Measurements from ENCODE around the gene TPD52L1.

TPD52L1 gene

DNA sequence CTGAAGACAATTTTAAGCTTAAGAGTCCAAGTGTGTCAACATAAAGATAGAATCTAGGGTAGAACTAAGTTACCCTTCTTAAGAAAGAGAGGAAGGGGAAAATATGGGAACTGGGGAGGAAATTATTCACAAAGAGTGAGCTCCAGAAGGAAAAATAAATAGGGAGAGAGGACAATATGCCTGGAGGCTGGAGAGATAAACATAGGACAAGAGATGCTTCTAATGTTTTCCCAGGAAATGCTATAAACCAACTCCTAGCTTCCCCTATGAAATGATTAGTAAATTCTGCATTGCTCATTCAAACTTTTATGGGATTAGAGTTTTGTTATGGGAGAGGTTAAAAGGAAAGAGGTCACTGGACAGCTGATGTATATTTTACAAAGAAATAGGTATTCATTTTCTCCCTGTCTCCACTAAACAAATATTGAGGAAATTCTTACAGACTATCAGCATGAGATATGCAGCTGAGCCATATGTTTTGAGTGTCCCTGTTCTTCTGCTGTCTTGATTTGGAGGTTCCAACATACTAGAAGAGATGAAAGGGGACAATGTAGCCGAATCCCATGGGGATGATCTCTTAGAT is 22.0 kb downstream of the TPD52L1 start:
- DNase-seq (ENCODE audit: low spot score), result no peak

DNA sequence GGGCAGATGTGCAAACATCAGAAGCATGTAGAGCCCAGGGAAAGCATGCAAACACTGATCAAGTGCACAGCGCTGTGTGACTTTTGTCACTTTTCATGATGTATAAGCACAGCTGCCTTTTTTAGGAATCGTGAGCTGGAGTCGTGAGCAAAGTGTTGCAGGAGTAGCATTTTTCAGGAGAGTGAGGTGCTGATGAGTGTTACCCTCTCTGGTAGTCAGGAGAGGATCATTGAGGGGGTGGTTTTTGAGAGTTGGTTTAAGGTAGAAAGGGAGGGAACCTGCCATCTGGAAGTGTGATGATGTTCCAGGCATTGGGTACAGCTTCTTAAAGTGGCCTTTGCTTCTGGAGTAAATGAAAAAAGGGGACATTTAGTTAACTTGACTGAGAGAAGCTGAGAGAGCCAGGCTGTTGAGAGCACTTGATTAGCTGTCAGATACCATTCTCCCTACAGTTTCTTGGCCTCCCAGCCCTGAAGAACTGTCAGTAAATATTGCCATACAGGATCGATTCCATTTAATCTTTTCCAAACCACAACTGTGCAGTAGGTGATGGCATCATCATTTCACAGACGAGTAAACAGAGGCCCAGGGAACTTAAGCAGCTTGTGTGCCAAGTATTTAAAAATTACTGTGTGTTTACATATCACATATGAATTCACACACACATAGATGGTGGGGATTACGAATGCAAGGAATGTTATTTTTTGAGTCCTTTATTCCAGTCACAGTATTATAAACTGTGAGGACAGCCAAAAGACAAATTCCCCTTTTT is 28.9 kb downstream of the TPD52L1 start:
- no peak for DNase-seq (ENCODE audit: low spot score)

DNA sequence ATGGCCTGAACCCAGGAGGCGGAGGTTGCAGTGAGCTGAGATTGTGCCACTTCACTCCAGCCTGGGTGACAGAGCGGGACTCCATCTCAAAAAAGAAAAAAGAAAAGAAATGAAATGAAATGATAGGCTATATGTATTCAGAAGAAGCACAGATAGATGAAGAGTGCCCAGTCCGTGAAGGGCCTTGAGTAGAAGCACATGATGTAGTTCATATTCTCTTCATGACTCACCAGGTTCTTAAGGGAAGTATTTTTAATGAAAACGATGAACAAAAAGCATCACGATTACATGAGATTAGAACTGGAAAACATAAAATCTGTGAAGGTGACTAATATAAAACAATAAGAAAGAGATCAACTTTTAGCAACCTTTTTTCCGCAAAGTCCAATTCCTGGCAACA is 29.8 kb downstream of the TPD52L1 start:
- DNase-seq (ENCODE audit: low spot score), result no peak

DNA sequence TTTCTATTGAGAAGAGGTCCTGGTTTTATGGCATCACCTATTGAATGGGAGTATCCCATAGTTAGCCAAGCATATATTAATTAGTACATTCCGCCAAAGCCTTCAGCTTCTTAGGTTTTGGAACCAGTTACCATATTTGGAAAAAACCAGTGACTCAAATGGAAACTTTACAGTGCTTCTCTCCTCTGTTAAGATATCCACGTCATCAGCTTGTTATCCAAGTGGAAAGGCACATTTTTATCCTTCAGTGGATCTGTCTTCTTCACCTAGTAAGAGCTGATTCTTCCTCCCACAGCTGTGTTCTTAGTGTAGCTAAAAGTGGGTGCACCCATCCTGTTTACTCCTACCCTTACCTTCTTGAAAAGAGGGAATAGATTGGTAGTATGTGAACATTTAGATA is 34.5 kb downstream of the TPD52L1 start:
- no peak for DNase-seq (ENCODE audit: low spot score)

DNA sequence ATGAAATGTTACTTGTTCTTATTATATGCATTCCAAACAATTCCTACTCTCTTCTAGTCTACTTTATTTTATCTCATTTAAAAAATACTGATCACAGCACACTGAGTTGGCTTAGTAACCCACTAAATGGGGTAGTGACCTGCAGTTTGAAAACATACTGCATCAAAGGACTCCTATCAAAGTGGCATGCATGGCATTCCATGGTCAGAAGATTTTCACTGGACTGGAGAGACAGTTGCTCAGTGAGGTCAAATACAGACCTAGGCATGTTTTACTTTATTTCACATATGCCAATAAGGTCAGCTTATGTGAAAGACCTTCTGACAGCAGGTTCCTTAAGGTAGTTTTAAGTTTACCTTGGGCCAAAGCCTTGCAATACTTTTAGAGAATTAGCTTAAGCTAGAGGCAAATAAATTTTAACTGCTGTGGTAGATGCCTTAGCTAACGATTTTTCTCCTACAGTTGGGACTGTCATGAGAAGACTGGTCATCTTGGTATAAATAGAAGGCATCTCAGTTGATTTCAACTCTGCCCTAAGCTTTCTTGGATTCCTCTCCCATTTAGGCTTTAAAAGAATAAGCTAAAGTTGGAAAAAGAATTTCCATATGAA is 35.1 kb downstream of the TPD52L1 start:
- no peak for DNase-seq (ENCODE audit: low spot score)

DNA sequence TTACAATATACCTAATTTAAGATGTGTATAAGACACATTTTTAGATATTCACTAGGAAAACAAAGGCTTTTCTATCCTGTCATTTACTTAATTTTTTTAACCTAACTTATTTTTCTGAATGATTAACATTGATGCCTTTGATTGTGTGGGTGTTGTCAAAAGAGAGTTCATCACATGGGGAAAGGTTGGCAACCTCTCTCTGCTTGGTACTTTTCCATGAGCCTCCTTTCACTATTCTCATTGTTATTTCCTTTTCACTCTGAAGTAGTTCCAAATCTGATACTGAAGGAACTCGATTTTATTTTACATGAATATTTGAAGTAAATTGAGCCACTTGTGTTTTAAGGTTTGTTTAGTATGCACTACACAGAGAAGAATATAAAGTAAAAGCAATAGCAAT is 35.9 kb downstream of the TPD52L1 start:
- DNase-seq (ENCODE audit: low spot score), result no peak

DNA sequence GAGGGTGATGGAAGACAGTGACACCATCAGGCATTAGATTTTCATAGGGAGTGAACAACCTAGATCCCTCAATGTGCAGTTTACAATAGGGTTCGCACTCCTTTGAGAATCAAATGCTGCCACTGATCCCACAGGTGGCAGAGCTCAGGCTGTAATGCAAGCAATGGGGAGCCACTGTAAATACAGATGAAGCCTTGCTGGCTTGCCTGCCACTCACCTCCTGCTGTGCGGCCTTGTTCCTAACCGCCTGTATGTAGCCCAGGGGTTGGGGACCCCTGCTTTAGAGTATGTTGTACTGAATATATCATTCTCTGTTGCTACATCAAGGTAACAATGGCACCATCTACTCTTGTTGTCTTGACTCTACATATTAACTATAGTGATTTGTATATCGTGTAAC is 37.1 kb downstream of the TPD52L1 start:
- no peak for DNase-seq (ENCODE audit: low spot score)

DNA sequence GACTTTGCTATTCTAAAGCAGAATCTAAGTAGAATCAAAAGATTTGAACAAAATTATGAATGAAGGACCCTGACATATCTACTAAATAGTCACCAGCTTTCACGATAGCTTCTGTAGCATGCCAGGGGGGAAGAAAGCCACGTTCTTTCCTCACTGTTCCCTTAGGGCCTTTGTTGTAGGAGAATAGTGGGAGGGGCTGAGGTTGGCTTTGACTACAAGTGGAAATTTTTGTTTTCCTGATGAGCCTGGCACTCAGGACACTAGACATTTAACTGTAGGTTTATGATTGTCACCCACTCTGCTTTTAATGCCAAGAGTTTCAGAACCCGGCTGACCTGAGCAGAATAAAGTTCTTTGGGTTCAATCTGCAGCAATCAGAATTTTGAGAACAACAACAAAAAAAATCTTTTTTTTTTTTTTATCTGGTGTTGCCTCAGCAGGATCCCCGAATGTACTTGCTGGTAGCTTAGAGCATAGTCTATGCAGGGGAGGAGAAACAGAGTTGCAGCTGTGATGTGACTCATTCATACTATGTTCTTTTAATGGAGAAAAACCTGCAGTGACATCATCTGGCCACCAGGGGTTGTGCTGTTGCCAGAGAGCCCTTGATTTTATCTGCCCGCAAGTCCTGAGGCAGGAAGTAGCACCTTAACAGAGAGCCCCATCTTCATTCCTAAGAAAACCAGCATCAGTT is 38.5 kb downstream of the TPD52L1 start:
- DNase-seq (ENCODE audit: low spot score), result peak; percentile 64

DNA sequence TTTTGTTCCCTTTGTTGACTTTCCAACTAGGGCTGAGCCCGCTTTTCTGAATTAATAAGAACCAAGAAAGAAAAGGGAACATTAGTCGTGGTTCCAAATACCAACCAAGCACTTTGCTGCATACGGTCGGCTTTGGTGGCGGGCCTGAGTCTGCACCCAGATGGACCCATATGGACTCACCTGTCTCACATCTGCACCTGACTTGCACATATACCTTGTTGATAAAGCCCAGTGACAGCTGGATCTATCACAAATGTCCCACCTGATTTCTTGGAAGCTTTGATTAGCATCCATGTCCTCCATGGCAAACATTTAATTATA is 39.0 kb downstream of the TPD52L1 start:
- no peak for DNase-seq (ENCODE audit: low spot score)

DNA sequence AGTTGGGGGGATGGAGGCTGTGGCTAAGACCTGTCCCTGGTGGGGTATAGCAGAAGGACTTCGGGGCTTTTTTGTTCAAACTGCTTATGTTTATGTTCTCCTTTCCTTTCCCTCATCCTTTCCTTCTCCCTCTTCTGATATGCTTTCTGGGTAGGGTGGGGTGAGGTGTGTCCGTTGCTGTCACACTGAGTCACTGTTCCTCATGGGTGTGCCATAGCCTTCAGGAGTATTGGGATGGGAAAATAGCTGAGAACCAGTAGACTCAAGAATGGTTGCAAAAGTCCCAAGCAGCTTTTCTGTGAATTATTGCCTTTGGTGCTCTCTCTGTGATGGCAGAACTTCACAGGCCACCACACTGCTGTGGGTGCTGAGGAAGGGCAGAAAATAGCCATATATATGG is 39.6 kb downstream of the TPD52L1 start:
- peak; percentile 4 for DNase-seq (ENCODE audit: low spot score)

DNA sequence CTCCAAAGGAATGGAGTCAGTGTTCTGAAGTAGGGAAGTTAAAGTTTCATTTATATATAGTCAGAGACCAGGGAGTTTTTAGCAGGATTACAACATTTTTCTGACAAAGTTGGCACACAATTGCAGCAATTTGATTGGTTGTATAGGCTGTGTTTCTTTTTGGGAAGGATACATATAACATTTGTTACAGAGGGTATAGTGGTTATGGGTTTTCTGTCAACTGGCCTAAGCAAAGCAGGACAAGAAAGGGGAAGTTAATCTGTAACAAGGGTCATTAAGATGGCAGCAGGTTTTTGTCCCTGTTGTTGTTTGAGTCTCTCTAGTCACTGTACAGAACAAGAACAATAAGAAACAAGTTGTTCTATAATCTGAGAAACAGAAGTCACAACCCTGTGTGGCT is 41.4 kb downstream of the TPD52L1 start:
- DNase-seq (ENCODE audit: low spot score), result no peak

DNA sequence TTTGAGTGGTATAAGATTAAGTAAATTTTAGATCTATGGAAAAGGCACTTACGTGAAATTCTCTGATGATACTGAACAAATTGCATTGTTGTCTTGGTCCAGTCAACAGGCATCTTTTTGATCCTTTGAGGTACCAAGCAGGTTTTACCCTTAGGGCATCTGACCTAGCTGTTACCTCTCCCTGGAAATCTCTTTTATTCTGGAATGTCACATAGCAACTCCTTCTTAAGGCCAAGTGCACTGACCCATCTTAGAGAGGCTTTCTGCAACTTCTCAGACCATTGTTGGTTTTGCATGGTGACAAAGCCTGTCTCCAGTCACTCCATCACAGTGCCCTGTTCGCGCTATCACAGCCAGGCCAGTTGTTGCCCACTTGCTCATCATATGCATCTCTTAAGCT is 42.0 kb downstream of the TPD52L1 start:
- no peak for DNase-seq (ENCODE audit: low spot score)

DNA sequence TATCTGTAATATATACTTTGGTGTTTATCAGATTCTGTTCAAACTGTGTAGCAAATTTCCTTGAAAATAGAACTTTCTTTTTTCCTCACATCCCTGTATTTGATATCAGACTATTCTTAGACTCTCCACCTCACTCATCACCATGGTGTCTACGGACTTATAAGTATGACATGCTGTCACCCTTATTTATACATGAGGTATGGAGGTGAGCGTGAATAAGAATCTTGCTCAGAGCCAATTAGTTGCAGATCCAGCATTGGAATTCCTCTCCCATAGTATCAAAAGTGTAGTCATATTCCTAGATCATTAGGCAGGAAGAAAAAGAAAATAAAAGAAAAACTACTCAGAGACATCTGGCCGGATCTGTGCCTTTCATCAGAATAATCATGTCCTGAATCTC is 43.0 kb downstream of the TPD52L1 start:
- DNase-seq (ENCODE audit: low spot score), result no peak

DNA sequence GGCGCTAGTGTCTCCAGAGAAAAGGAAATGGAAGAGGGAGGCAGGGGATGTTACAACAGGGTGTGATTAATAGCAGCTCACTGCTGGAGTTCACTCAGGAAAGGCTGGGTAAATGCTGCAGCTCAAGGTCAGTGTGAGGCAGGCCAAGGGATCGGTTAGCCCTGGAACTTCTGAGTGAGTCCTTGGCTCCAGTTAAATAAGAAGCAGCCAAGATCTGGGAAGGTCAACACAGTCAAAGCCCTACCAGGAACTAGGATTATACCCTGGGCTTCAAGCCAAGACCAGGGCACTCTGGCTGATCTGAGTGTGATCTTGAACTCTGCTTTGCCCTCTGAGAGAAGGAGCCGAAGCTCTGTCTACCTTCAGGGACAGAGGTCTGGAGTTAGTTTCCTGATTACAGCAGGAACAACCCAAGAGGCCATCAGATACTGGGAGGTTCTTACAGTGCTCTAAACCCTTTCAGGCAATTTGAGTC is 44.3 kb downstream of the TPD52L1 start:
- no peak for DNase-seq (ENCODE audit: low spot score)

DNA sequence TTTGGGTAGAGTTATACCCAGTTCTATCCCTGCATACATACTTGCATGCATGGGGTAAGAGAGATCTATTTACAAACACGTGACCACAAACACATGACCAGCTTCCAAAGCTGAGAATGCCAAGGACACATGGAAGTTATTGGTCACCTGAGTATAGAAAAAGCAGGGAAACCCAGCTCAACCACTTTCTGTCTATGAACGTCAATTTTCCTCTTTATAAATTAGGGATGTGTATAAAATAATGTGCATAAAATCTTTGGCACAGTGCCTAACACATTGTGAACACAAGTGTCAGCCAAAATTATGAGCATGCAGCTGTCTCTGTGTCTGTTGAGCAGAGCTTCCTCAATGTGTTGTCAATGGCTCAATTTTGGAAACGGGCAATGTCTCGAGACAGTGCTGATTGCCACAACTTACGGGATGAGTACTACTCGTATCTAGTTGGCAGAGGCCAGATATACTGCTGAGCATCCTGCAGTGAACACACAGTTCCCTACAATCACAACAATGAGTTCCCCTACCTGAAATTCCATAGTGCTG is 44.9 kb downstream of the TPD52L1 start:
- DNase-seq (ENCODE audit: low spot score), result no peak

DNA sequence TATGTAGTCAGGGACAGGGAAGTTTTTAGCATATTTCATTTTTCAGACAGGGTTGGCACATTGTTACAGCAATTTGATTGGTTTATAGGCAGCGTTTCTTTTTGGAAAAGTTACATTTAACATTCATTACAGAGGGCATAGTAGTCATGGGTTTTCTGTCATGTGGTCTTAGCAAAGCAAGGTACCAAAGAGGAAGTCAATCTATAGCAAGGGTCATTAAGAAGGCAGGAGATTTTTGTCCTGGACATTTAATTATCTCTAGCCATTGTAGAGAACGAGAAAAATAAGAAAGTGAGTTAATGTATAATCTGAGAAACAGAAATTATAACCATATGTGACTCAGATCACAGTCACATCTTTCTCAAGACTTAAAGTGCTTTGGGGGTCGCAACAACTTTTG is 47.4 kb downstream of the TPD52L1 start:
- DNase-seq (ENCODE audit: low spot score), result no peak

DNA sequence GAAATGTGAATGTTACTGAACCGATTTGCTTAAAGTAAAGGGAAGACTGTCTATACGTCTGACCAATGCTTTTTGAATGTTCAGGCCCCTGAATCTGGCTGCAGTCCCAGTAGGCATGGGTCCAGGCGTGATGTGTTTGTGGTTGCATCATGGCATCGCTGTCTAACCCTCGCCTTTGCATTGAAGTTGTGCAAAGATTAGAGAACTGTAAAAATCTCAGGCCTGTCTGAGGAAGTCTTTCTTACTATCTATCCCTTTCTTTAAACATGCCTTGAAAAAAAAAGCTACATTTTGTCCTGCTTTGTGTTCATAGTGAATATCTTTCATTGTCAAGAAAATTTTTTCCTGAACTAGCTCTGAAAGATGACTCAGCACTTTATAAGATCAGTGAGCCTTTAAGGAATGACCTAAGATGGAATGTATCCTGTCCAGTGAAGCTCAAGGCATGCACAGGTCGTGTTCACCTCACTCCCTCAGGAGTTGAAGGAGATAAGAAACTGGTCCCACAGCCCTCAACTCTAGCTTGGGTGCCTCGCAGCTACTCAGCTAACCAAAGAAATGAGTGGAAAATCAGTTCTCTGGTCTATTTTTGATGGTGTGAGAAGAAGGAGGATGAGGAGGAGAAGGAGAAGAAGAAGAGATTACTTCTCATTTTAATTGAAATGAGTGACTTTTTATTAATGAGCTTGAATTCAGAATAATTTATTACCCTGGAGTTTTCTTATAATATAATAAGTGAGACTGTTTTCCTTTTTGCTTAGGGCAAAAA is 48.6 kb downstream of the TPD52L1 start:
- DNase-seq (ENCODE audit: low spot score), result peak; percentile 21

DNA sequence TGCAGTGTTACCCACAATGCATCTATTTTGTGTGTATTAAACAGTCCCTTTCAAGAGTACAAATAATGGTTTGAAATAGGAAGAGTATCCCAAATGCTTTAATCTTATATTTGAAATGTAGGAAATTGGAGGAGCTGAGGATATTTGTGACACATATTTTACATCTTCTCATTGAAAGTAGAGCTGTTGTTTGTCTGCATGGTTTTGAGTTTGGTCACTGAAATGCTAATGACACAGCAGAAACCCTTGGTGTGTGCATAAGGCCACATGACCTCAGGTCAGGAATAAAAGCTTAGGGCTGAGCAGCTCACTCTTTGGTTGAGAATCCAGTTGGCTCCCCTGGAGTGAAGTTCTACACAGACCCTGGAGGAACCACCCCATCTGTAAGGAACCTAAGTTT is 49.8 kb downstream of the TPD52L1 start:
- DNase-seq (ENCODE audit: low spot score), result no peak

DNA sequence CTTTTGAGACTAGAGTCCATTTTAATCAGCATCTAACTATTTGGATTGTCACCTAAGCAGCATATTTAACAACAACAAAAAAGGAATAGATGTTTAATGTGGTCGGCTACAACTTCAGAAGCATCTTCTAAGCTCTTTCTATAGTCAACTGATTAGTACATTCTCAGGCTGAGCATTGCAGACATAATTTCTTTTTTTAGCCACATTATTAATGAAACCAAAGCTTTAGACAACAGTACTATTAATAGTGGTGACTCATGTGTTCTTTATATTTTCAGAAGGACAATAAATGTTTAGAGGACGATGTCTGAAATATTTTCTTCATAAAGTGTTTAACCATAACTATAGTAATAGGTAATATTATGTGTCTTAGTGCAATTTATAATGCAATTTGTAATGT is 52.4 kb downstream of the TPD52L1 start:
- no peak for DNase-seq (ENCODE audit: low spot score)

DNA sequence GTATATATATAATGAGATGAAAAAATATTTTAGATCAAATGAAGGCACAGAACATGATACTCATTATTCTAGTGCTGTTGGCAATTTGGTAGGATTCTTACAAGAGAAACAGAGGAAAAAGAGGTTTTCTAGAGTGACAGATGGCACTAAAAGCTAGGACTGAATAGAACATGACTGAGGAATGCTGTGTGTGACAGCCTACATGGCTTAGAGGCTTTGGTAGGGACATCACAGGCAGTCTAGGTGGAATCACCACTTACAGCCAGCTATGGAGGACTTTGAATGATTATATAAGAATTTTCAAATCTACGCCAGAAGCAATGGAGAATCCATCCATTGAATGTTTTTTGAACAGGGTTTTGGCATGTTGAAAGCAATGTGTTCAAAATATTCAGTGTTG is 52.8 kb downstream of the TPD52L1 start:
- no peak for DNase-seq (ENCODE audit: low spot score)

DNA sequence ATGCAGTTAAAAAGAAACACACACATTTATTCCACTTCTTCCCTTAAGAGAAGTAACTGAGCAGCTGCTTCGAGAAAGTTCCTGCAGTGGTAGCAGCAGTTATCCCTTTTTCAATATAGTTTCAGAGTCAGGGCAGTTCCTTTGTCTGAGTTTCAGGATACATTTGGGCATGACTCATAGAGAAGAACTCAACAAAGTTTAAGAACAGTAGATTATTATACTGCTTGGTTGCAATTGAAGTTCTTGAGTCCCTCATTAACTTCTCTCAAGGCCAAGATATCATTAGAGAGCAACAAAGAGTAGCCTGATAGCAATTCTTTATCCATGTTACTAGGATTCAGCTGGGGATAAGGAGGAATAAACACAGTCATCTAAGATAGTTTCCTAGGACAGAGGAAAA is 54.4 kb downstream of the TPD52L1 start:
- DNase-seq (ENCODE audit: low spot score), result no peak

DNA sequence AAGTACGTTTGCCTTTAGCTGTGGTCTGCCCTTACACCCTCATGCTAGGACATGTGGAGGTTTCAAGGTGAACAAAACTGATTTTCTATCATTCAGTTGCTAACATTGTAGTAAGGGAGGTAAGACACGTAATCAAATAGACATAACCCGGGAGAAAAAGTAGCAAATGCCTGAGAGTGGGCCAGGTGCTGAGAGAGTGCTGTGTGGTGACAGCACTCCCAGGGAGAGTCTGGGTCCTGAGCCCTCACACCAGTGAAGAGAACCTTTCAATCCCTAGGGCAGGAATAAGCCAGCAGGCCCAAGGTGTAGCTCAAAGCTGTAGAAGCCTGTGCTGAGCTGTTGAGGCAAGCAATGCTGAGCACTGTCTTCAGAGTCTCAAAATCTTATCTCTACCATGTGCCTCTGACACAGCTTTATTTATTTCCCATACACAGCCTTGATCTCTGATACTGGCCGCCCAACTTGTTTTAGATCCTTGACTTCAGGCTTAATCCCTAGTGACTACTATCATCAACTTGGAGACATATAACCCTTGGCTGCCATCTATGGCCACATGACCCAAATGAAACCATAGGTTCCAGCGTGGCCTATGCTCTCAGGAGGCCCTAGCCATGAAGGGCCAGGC is 55.2 kb downstream of the TPD52L1 start:
- no peak for DNase-seq (ENCODE audit: low spot score)

Measured in SW480 (cell line).